Measurements from ENCODE around the gene RIIAD1.
"Not testable (repeated sequence)": the region's sequence is repeated elsewhere in the genome, so short reads cannot be mapped to it uniquely, and the experiment has no call there.

RIIAD1 gene, protein sequence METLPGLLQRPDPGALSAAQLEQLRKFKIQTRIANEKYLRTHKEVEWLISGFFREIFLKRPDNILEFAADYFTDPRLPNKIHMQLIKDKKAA

DNA sequence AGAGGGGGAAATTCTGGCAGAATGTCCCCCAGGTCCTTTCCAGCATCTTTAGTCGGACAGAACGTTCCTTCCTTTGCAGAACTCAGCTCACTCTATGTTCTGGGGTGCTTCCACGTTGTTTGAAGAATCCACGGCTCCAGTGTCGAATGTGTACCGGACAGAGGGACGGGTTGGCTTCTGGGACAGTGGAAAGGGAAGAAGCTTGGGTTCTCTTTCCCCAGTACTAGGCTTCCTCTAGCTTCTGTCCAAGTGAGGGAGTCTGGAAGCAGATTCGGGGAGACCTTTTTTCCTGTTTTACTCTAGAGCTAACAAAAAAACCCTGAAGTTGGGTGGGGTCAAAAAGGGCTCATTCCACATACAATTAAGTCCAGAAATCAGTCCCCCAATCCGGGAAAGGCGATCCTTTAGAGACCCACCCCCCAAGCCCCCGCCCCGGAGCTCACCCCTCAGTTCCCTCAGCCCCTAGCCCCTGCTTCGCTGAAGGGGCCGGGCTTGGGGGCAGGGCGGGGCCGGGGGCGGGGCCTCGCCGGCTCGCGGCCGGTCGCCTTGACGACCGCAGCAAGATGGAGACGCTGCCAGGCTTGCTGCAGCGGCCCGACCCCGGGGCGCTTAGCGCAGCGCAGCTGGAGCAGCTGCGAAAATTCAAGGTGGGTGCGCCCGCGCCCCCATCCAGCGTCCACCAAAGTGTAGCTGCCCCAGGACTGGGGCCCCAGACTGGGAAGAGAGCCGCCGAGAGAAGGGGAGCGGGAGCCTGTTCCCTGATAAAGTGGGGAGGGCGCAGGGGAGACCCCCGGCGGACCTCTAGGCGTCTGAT is at the start of gene RIIAD1:
TSS of gene RIIAD1 (plus strand) at position 549 of the 814 bp plus-strand sequence. CDS start at position 564, 15 bp downstream.
- DNase-seq, result peak; percentile 43

- DNase-seq, result no peak
Observed at GRCh38 chr1:151673407-151673806, 47.9 kb upstream of the RIIAD1 start.

DNA sequence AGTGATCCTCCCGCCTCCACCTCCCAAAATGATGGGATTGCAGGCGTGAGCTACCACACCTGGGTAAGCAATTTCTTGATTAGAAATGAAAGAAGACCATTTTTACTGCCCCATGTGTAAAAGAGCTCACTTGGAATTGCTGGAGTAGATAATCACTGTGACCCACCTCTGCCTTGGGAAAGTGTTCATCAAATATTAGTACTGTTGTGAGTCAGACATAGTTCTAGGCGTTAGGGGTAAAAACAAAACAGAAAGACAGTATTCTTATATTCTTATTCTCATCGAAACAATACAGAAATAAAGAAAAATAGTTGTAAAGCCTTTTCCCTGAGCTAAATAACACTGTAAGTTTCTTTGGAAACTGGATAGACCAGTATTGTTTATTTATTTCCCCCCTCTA is 40.9 kb upstream of the RIIAD1 start:
- no peak for DNase-seq

DNA sequence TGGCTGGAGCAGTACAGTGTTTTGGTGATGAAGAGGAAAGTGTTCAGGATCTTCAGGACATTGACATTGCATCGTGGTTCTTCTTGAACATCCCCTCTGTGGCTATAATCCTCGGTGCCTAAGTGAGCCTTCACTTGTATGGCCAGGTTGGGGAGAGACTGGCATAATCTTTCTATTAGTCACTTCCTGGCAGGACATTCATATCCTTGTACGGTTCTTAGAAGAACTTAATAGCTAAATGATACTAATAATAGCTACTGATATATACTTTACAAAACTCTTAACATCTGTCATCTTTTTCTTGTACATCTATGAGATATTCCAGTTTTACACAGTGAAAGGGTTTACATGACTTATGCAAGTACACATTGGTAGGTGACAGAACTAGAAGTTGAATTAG is 40.5 kb upstream of the RIIAD1 start:
- no peak for DNase-seq

- DNase-seq, result no peak
Observed at GRCh38 chr1:151681923-151682322, 39.4 kb upstream of the RIIAD1 start.

GRCh38 chr1:151682901-151683300 is 38.4 kb upstream of the RIIAD1 start:
- not testable (repeated sequence) for DNase-seq

- DNase-seq, result no peak
Observed at GRCh38 chr1:151684128-151684527, 37.2 kb upstream of the RIIAD1 start.

GRCh38 chr1:151686561-151686960 is 34.8 kb upstream of the RIIAD1 start:
- no peak for DNase-seq

DNA sequence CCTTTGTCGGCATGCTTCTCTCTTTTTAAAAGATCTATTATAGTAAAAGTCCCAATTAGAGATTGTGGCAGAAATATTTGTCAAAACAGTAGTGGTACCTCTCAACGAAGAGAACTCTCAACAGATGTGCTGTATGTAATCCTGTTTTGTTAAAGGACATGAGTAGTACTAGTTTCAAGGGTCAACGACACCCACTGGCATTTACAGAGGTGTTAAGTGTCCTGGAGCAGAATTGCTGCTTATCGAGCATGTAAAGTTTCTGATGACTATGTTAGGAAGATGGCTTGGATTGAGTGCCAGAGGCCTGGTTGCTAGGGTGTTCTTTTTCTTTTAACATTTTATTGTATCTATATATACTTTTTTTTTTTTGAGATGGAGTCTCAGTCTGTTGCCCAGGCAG is 31.8 kb upstream of the RIIAD1 start:
- no peak for DNase-seq

DNA sequence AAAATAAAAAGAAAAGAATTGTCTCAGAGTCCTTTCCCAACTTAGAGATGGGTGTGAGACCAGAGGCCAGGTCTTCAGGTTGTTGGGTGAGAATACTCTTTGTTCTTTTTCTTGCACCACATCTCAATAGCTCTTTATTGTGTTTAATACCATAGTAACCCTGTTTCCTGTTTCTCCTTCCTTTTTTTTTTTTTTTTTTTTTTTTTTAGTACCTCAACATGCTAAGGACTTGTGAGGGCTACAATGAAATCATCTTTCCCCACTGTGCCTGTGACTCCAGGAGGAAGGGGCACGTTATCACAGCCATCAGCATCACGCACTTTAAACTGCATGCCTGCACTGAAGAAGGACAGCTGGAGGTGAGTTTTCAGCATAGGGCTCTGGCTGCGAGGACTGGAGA is 29.1 kb upstream of the RIIAD1 start:
- DNase-seq, result no peak

DNA sequence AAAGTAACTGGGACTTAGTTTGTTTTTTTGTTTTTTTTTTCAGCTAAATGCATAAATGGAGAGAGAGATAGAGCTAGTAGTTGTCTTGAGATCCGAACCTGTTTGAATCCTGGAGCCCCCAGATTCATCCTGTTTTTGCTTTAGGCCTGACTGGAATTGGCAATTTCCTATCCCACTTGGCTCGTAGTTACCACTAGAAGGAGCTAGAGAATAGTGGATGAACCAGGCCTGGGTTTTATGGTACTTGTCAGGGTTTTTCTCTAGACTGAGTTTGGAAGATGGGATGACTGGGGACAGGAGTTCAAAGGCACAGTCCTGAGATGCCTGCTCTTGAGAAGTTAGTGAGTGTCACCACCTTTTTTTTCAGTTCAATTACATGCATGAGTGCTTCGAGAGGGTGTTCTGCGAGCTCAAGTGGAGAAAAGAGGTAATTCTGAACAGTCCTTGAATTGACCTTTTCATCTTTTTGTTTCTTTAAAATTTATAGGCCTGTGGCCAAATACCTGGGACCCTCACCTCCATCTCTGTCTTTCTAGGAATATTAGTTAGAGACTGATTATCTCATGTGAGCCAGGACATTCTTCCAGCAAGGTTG is 28.2 kb upstream of the RIIAD1 start:
- DNase-seq, result no peak

- no peak for DNase-seq
Observed at GRCh38 chr1:151701515-151701914, 19.8 kb upstream of the RIIAD1 start.

- no peak for DNase-seq
Observed at GRCh38 chr1:151702936-151703335, 18.4 kb upstream of the RIIAD1 start.

- DNase-seq, result no peak
Observed at GRCh38 chr1:151703813-151704212, 17.5 kb upstream of the RIIAD1 start.

DNA sequence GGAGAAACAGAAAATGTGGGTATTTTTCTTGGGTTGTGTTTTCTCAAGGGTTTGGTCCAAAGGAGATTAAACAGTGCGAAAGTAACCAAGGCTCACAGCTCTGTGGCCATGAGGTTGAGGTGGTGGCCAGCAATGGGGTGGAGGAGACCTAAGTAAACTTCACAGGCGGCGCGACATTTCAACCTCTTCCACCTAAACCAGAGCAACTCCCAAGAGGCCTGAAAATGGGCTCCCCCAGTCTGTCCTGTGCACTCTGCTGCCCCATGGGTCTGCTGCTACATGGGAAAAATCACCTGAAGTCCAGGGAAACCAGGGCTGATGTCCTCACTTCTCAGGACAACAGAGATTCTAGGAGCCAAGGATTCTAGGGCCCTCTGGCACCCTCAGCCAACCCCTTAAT is 17.1 kb upstream of the RIIAD1 start:
- DNase-seq, result no peak

DNA sequence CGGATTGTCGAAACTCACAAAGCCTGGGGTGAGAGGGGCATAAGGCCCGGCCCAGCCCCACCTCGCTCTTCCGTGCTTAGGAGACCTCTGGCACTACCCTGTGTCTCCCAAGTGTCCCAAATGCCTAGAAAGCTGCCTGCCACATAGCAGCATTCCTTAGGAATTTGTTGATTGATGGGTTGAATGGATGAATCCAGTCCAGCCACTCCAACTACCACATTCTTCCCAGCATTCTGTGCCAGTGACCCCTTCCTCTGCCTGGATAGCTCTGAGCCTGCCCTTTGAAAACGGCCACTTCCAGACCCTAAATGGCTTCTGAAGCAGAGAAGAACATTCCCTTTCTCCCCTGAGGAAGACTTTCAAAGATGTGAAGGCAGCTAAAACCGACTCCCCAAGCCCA is 16.2 kb upstream of the RIIAD1 start:
- no peak for DNase-seq

DNA sequence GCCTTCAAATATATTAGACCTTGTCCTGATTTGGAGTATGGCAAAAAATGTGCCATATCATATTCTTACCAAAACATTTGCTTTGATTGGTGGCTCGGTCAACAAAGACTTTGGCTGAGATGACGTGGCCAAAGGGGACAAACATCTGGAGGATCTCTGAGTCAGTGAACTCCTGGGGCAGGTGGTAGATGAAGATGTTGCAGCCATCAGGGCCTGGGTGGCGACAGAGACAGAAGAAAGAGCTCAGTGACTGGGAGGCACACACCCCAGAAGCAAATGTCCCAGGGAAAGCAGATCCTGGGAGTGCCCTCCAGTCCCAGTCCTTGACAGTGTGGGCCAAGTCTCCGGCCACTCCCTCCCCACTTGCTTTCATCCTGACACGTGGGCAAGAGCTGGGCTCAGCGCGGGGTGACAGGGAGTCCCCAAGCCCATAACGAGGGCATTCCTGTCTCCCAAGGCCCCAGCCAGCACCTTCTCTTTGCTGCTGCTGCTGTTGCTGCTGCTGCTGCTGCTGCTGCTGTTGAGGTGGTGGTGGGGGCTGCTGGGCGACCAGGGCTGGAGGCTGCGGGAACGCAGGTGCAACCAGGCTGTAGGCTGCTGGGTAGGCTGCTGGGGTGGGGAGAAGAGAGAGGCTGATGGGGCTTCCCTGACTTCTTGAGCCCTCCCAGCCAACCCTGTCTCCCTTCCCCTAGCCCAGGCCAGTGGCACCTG is 15.4 kb upstream of the RIIAD1 start:
- no peak for DNase-seq

- DNase-seq, result no peak
Observed at GRCh38 chr1:151706464-151707415, 14.6 kb upstream of the RIIAD1 start.

DNA sequence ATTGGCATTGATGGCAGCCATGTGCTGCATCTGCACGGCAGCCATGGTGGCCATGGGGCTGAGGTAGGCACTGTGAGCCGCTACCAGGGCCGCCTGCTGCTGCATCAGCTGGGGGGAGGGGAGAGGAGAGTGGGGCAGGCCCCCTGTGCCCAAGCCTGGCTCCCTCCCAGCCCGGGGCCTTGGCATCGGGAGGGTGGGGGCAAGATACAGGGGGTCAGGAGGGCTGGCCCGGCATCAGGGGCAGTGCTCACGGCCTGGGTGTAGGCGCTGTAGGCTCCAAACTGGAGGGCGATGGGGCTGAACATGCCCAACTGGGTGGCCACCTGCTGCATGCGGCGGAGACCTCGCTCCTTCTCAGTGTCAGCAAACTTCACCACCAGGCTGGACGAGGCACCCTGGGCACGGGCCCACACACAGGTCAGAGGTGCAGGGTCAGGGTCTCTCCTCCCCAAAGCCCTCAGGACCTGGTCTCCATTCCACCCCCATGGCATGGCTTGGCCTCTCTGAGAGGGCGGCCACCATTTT is 13.7 kb upstream of the RIIAD1 start:
- no peak for DNase-seq

- no peak for DNase-seq
Observed at GRCh38 chr1:151708891-151709290, 12.4 kb upstream of the RIIAD1 start.

DNA sequence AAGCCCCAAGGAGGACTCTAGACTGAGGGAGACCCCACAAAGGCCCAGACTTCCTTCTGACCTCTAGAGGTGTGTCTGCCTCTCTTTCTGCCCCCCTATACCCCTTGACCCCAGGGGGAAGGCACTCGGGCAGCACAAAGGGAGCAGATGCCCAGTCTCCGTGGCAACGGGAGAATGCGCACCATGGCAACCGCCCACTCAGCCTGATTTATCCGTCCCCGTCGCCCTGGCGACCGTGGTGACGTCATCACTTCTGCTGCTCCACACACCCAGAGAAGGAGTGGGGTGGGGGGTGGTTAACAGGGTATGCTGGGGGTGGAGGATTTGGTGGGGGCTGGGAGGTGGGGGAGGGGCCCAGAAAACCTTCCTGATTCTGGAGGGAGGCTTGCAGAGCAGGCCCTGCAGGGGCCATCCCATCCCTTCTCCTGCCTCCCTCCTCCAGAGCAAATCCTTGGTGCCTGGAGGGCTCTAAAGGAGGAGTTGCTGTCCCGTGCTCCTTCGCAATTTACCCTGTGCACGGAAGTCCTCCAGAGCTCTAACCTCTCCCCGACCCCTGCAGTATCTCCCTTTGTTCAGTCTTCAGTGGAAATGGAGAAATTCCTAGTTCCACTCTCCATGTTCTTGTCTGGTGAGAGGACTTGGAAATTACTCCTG is 11.0 kb upstream of the RIIAD1 start:
- DNase-seq, result no peak

Measured in activated naive CD4-positive, alpha-beta T cell treated with anti-CD3 and anti-CD28 coated beads, Interleukin-2, amount 50 U/mL, for 16 hours (primary cell).